GDM1 (cell line): ENCODE data around the gene SPATA6.

Experiments
- DNase-seq: peaks from one replicate; lab custom pipeline; 2025; lab: John Stamatoyannopoulos, UW

The SPATA6 gene

GRCh38 chr1:48251323-48251722 is 220.7 kb downstream of the SPATA6 start:
- no peak for DNase-seq

DNA sequence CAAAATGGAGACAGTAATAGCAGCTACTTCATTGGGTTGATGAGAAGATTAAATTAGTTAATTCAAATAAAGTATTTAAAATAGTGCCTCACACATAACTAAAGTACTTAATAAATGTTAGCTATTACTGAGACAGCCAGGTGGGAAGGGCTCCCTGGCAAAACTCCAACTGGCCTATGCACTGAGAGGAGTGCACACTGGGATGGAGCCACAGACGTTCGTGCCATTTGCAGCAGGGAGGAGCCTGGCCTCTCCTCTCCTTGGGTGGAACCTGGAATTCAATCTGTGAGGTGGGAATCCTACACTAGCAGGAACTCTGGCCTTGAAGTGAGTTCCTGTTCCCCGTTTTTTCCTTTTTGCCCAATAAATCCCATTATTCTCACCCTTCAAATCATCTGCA is 221.4 kb downstream of the SPATA6 start:
- DNase-seq = no peak

- DNase-seq = no peak
Measured at GRCh38 chr1:48249868-48250267, 222.1 kb downstream of the SPATA6 start.

- DNase-seq = no peak
Measured at GRCh38 chr1:48248356-48248755, 223.6 kb downstream of the SPATA6 start.

GRCh38 chr1:48246727-48247126 is 225.3 kb downstream of the SPATA6 start:
- no peak for DNase-seq
